Measurements from ENCODE around the gene PFKP.

- TF ChIP-seq, protein P1, sequence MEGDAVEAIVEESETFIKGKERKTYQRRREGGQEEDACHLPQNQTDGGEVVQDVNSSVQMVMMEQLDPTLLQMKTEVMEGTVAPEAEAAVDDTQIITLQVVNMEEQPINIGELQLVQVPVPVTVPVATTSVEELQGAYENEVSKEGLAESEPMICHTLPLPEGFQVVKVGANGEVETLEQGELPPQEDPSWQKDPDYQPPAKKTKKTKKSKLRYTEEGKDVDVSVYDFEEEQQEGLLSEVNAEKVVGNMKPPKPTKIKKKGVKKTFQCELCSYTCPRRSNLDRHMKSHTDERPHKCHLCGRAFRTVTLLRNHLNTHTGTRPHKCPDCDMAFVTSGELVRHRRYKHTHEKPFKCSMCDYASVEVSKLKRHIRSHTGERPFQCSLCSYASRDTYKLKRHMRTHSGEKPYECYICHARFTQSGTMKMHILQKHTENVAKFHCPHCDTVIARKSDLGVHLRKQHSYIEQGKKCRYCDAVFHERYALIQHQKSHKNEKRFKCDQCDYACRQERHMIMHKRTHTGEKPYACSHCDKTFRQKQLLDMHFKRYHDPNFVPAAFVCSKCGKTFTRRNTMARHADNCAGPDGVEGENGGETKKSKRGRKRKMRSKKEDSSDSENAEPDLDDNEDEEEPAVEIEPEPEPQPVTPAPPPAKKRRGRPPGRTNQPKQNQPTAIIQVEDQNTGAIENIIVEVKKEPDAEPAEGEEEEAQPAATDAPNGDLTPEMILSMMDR (tag by site-specific recombination; IDR thresholded peaks at IDR 0.05): no peak
- TF ChIP-seq ZBTB11 (tag by site-specific recombination; conservative IDR thresholded peaks at IDR 0.05; ENCODE audit: low read depth): no peak
- no peak for TF ChIP-seq ZNF391 (tag by site-specific recombination; IDR thresholded peaks at IDR 0.05; ENCODE audit: borderline replicate concordance, low read depth)
- TF ChIP-seq BCL11B (tag by site-specific recombination; IDR thresholded peaks at IDR 0.05; ENCODE audit: low read depth): no peak
- no peak for TF ChIP-seq YY1 (tag by site-specific recombination; IDR thresholded peaks at IDR 0.05)
- no peak for TF ChIP-seq KLF10 (tag by site-specific recombination; IDR thresholded peaks at IDR 0.05)
- TF ChIP-seq ZNF184 (tag by site-specific recombination; IDR thresholded peaks at IDR 0.05): no peak
- no peak for TF ChIP-seq ZNF155 (tag by site-specific recombination; IDR thresholded peaks at IDR 0.05)
These were observed 14.1 kb downstream of the PFKP start for GRCh38 chr10:3081383-3081981.

All from HEK293 (cell line).